GM13976 (cell line): ENCODE measurements around the gene KLHL25.
A peak's percentile ranks its signal among the peaks of the same experiment; 100 is the strongest.

Experiments
- DNase-seq: peaks from one replicate; pipeline ENCODE4 v3.0.0; 2012; ENCODE audit warnings: low spot score
- CTCF ChIP-seq: IDR thresholded peaks from 2 replicates; pipeline ENCODE4 v1.5.1; 2012; ENCODE audit warnings: borderline replicate concordance, mild to moderate bottlenecking; ENCODE audit not compliant: insufficient read depth; ENCODE audit errors: extremely low read depth, missing control alignments, control extremely low read depth
- in situ Hi-C: fragments of 300-500 bp; cut with MboI; formaldehyde crosslinking; loops from one replicate; pipeline ENCODE4 v1.12.0; 2022; ENCODE audit warnings: low sequenced_read_pairs, mixed read lengths, inconsistent platforms; ENCODE audit not compliant: unreplicated experiment

KLHL25 gene

GRCh38 chr15:85742186-85742821 is 52.4 kb downstream of the KLHL25 start:
- no peak for TF ChIP-seq CTCF
- in situ Hi-C loops: no loop called here
- no peak for DNase-seq

- in situ Hi-C loops: no loop called here
- no peak for TF ChIP-seq CTCF
- no peak for DNase-seq
These were observed 53.1 kb downstream of the KLHL25 start for GRCh38 chr15:85741662-85742061.

GRCh38 chr15:85741021-85741421 is 53.7 kb downstream of the KLHL25 start:
- TF ChIP-seq CTCF: no peak
- peak; percentile 18 for DNase-seq
- in situ Hi-C loops: no loop called here

GRCh38 chr15:85737061-85737460 is 57.7 kb downstream of the KLHL25 start:
- TF ChIP-seq CTCF: no peak
- DNase-seq: no peak
- in situ Hi-C loops: no loop called here

- no peak for DNase-seq
- no peak for TF ChIP-seq CTCF
- in situ Hi-C loops: no loop called here
These were observed 61.3 kb downstream of the KLHL25 start for GRCh38 chr15:85733416-85733815.

GRCh38 chr15:85730001-85730820 is 64.5 kb downstream of the KLHL25 start:
- TF ChIP-seq CTCF: peak; percentile 67
- DNase-seq: peak; percentile 49
- in situ Hi-C loops: no loop called here
